Measurements from ENCODE around the gene KIF6.

- TF ChIP-seq, protein P1, sequence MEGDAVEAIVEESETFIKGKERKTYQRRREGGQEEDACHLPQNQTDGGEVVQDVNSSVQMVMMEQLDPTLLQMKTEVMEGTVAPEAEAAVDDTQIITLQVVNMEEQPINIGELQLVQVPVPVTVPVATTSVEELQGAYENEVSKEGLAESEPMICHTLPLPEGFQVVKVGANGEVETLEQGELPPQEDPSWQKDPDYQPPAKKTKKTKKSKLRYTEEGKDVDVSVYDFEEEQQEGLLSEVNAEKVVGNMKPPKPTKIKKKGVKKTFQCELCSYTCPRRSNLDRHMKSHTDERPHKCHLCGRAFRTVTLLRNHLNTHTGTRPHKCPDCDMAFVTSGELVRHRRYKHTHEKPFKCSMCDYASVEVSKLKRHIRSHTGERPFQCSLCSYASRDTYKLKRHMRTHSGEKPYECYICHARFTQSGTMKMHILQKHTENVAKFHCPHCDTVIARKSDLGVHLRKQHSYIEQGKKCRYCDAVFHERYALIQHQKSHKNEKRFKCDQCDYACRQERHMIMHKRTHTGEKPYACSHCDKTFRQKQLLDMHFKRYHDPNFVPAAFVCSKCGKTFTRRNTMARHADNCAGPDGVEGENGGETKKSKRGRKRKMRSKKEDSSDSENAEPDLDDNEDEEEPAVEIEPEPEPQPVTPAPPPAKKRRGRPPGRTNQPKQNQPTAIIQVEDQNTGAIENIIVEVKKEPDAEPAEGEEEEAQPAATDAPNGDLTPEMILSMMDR (IDR thresholded peaks at IDR 0.05): no peak
- no peak for TF ChIP-seq EZH2 (IDR thresholded peaks at IDR 0.05; ENCODE audit: borderline replicate concordance, insufficient read depth, low read depth, low read length, poor library complexity, severe bottlenecking)
Measured at GRCh38 chr6:39357998-39358686, 367.1 kb downstream of the KIF6 start.

Measured in B cell (primary cell).